GM12875 (cell line): Measurements from ENCODE around the gene LSG1.

Experiments
- H3K4me3 ChIP-seq: one replicate; pipeline ENCODE4 v1.5.1; 2011; ENCODE audit warnings: low read depth, low read length, control low read depth
- TF ChIP-seq, protein P1 (sequence below): IDR thresholded peaks from 2 replicates; pipeline ENCODE4 v1.5.1; 2011; ENCODE audit warnings: low read depth, mild to moderate bottlenecking, control low read depth, inconsistent platforms, low read length, moderate library complexity, borderline replicate concordance; ENCODE audit not compliant: insufficient read depth

Gene LSG1

GRCh38 chr3:194671900-194672808, at the start of gene LSG1:
Gene LSG1 (minus strand): TSS chr3:194672191. CDS start chr3:194672162, 29 bp downstream.
- peak within 1 kb of the TSS; percentile 76 for H3K4me3 ChIP-seq
- TF ChIP-seq, protein P1, sequence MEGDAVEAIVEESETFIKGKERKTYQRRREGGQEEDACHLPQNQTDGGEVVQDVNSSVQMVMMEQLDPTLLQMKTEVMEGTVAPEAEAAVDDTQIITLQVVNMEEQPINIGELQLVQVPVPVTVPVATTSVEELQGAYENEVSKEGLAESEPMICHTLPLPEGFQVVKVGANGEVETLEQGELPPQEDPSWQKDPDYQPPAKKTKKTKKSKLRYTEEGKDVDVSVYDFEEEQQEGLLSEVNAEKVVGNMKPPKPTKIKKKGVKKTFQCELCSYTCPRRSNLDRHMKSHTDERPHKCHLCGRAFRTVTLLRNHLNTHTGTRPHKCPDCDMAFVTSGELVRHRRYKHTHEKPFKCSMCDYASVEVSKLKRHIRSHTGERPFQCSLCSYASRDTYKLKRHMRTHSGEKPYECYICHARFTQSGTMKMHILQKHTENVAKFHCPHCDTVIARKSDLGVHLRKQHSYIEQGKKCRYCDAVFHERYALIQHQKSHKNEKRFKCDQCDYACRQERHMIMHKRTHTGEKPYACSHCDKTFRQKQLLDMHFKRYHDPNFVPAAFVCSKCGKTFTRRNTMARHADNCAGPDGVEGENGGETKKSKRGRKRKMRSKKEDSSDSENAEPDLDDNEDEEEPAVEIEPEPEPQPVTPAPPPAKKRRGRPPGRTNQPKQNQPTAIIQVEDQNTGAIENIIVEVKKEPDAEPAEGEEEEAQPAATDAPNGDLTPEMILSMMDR = no peak

DNA sequence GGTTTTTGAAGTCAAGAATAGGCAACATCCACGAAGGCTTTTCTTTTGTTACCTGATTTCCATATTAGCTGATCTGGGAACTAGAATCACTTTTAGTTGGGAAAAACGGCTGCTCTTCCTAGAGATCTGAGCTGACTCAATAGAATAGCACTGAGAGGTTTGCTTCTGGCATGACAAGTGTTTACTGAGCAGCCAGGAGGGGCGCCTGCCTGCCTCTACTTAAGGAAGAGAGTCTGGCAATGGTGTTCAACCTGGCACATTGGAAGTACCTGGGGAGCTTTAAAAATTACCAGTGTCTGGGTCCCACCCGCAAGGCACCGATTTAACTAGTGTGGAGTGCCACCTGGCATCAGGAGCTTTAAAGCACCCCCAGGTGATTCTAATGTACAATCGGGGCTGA, 48.1 kb upstream of the LSG1 start:
- TF ChIP-seq, protein P1 = no peak

GRCh38 chr3:194718079-194718478, 46.1 kb upstream of the LSG1 start:
- TF ChIP-seq, protein P1 = no peak
- no peak overlapping the region for H3K4me3 ChIP-seq

More for the DNA sequence above, 48.1 kb upstream of the LSG1 start:
- H3K4me3 ChIP-seq = no peak overlapping the region

DNA sequence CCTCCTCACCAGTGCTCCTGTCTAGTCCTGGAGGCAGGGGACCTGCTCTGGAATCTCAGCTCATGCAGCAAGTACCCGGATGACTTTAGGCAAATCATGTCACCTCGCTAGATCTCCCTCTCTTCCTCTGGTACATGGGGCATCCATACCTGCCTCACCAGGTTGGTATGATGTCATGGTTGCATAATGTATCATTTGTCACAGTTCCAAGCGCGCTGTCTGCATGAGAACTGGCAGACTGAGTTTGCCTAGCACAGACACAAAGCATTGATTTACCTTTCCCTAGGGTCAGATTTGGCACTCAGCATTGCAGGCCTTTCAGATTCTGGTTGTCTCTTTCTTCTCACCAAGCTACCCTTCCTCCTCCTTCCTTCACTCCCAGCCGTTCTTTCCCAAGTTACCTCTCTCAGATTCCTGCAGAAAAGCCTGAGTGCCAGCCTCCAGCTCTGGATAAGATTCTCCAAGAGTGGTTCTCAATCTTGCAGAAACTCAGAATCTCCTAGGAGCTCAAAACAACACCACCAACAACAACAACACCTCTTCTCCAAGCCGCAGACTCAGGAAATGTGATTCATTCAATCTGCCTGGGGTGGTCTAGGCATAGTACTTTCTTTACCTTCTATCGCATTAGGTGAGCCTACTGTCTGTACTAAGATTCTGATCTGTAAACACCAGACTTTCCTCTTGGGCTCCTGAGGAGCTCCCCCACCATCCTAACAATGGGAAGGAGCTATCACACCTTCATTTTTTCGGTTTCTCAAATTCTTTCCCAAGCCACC, 43.2 kb upstream of the LSG1 start:
- TF ChIP-seq, protein P1 = no peak
- no peak overlapping the region for H3K4me3 ChIP-seq

DNA sequence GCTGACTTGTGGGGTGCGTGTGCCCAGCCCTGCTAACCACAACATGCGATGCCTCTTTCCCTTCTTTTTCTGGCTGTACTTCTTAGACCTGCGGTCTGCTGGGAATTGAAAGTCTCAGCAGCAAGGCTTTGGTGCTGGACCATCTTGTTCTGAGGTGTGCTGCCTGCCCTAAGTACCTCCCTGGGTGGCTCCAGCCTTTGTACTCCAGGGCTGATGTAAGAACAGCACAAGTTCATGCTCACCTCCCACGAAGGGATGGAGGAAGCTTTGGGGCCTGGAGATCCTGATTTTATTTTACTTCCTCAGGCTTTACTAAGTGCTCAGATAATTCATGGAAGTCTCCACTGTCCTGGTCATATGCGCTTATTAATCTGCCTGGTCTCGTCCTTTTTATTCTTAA, 42.6 kb upstream of the LSG1 start:
- no peak overlapping the region for H3K4me3 ChIP-seq
- TF ChIP-seq, protein P1 = no peak

DNA sequence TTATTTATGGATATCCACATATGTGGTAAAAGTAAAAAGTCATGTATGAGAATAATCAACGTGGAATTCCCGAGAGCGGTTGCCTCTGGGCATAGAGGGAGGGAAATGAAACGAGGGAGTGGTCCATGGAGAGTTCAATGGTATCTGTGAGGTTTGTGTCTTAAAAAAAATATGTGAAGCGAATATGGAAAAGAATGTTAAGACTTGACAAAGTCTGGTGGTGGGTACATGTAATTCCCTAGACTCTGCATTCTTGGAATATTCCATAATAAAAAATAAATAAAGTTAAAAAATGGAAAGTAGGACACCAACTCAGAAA, 42.1 kb upstream of the LSG1 start:
- no peak overlapping the region for H3K4me3 ChIP-seq
- TF ChIP-seq, protein P1 = no peak
